Activated CD8-positive, alpha-beta T cell treated with anti-CD3 and anti-CD28 coated beads for 36 hours (primary cell): ENCODE data around the gene HOXB2. TPM values are rescaled to one million over a fixed set of nuclear protein-coding genes. Genes with fewer than 3 reads are reported as not detected.
A peak's percentile ranks its signal among the peaks of the same experiment; 100 is the strongest.

Source experiments
- ATAC-seq: fragments of 200-7000 bp; cut with Tn5 transposase; one replicate; pipeline ENCODE4 v1.10.0; 2021; ENCODE audit warnings: mild to moderate bottlenecking, moderate library complexity
- CTCF ChIA-PET: fragments of 350-600 bp; sonication (Branson Sonifier 250); formaldehyde crosslinking; loops from one replicate; lab custom pipeline; 2021; ENCODE audit warnings: antibody characterized with exemption; lab: Charles Lee
- POLR2A ChIA-PET: fragments of 350-600 bp; sonication (Branson Sonifier 250); formaldehyde crosslinking; loops from one replicate; lab custom pipeline; 2021; ENCODE audit warnings: antibody characterized with exemption; lab: Charles Lee
- DNase-seq: peaks from one replicate; pipeline ENCODE4 v3.0.0-alpha.2; 2020
- H3K27ac Mint-ChIP-seq: one replicate; pipeline ENCODE4 v1.8.0; 2021; ENCODE audit warnings: mild to moderate bottlenecking, mixed read lengths
- H3K27me3 Mint-ChIP-seq: one replicate; pipeline ENCODE4 v1.8.0; 2021; ENCODE audit warnings: mixed read lengths
- H3K36me3 Mint-ChIP-seq: one replicate; pipeline ENCODE4 v1.8.0; 2021; ENCODE audit warnings: low read depth, mixed read lengths
- H3K4me1 Mint-ChIP-seq: one replicate; pipeline ENCODE4 v1.8.0; 2021; ENCODE audit warnings: low read depth, mixed read lengths
- H3K4me3 Mint-ChIP-seq: one replicate; pipeline ENCODE4 v1.8.0; 2021; ENCODE audit warnings: mild to moderate bottlenecking, moderate library complexity, mixed read lengths
- H3K9me3 Mint-ChIP-seq: one replicate; pipeline ENCODE4 v1.8.0; 2021; ENCODE audit warnings: mixed read lengths
- CTCF ChIP-seq: fragments of 200-600 bp; IDR thresholded peaks from one replicate; pipeline ENCODE4 v1.8.0; 2022; ENCODE audit warnings: antibody characterized with exemption, mild to moderate bottlenecking
- intact Hi-C: fragments of 100-400 bp; cut with micrococcal nuclease; formaldehyde crosslinking; loops from one replicate; pipeline ENCODE4 v1.10.0; 2022
- total RNA-seq, 2 experiments: library from RNA; stranded (reverse); gene quantifications; one replicate each; pipeline ENCODE4 v1.2.3, GENCODE V29; 2021

HOXB2 gene
- total RNA-seq, 2 experiments from 2014 or later: 12.6 to 13.0 TPM

- H3K4me3 Mint-ChIP-seq: peak overlapping the region; percentile 76
- no peaks in the 10 kb centered on the region for H3K9me3 Mint-ChIP-seq
- ChIA-PET POLR2A (interaction anchor here (1.0 to 1.9 kb wide), 4 partner anchors 17 to 54 kb away, joined by 3 to 5 read pairs (median 3); no protein-coding TSS in a partner anchor), CTCF (interaction anchor here (1.0 to 1.9 kb wide), 2 partner anchors 16 to 226 kb away, joined by 3 to 6 read pairs; partner anchors contain the start of gene HOXB5)
- peak overlapping the region; percentile 57 for H3K27ac Mint-ChIP-seq
- no peak for TF ChIP-seq CTCF
- H3K36me3 Mint-ChIP-seq: no peaks in the 10 kb centered on the region
- intact Hi-C loops: no loop called here
- H3K27me3 Mint-ChIP-seq: peaks cover 35% of the 10 kb centered on the region
- DNase-seq: peak; percentile 42
- H3K4me1 Mint-ChIP-seq: peaks cover 36% of the 10 kb centered on the region
- ATAC-seq: peak; percentile 8
These were observed 32.5 kb upstream of the HOXB2 start for GRCh38 chr17:48577330-48577945.

- ATAC-seq (no peak), DNase-seq (no peak)
- ChIA-PET CTCF (interaction anchor here (1.0 kb wide), 1 partner anchor 225 kb away, joined by 3 read pairs; no protein-coding TSS in a partner anchor), POLR2A (interaction anchor here (0.7 to 1.9 kb wide), 4 partner anchors 11 to 54 kb away, joined by 3 to 5 read pairs (median 3); no protein-coding TSS in a partner anchor)
- H3K27me3 Mint-ChIP-seq: peaks cover 29% of the 10 kb centered on the region
- no peak for TF ChIP-seq CTCF
- no peak overlapping the region for H3K27ac Mint-ChIP-seq
- peaks cover 34% of the 10 kb centered on the region for H3K4me1 Mint-ChIP-seq
- H3K9me3 Mint-ChIP-seq: no peaks in the 10 kb centered on the region
- peak overlapping the region; percentile 76 for H3K4me3 Mint-ChIP-seq
- H3K36me3 Mint-ChIP-seq: no peaks in the 10 kb centered on the region
- intact Hi-C loops: no loop called here
These were observed 31.8 kb upstream of the HOXB2 start for GRCh38 chr17:48576479-48577309.

GRCh38 chr17:48575673-48576478, 31.0 kb upstream of the HOXB2 start:
- no peaks in the 10 kb centered on the region for H3K9me3 Mint-ChIP-seq
- peaks cover 27% of the 10 kb centered on the region for H3K4me1 Mint-ChIP-seq
- TF ChIP-seq CTCF: no peak
- POLR2A ChIA-PET: interaction anchor here (0.7 to 1.9 kb wide), 3 partner anchors 10 to 53 kb away, joined by 3 to 5 read pairs (median 3); no protein-coding TSS in a partner anchor
- no peaks in the 10 kb centered on the region for H3K36me3 Mint-ChIP-seq
- peaks cover 21% of the 10 kb centered on the region for H3K27me3 Mint-ChIP-seq
- no peak overlapping the region for H3K4me3 Mint-ChIP-seq
- no peak for DNase-seq
- intact Hi-C loops: no loop called here
- CTCF ChIA-PET: no interaction called here
- ATAC-seq: no peak
- no peak overlapping the region for H3K27ac Mint-ChIP-seq

DNA sequence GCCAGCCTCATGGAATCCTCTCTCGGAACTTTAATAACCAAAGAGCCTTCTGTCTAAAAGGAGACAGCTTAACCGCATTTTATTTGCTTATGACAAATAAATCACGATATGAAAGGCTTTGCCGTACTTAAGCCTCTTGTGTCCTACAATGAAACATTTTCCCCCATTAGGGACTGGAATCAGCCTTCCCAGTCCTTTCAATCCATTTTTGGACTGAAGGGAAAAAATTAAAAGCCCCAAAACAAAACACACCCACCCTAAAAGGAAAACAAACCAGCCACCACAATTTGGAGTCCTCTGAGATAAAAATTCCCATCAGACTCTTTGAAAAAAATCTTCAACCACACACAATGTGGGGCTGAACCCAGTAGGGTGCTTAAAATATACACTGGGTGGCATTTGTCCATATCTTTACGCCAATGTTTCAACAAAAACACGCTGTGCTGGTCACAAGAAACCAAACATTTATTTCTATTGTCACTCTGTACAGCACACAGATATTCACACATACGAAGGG, 30.2 kb upstream of the HOXB2 start:
- intact Hi-C loops: no loop called here
- TF ChIP-seq CTCF: no peak
- no peaks in the 10 kb centered on the region for H3K36me3 Mint-ChIP-seq
- H3K4me3 Mint-ChIP-seq: no peak overlapping the region
- ATAC-seq (no peak), DNase-seq (no peak)
- CTCF ChIA-PET: interaction anchor here (0.8 to 1.1 kb wide), 3 partner anchors 8 to 223 kb away, joined by 3 to 6 read pairs (median 3); partner anchors contain the start of gene HOXB5
- POLR2A ChIA-PET: no interaction called here
- H3K9me3 Mint-ChIP-seq: no peaks in the 10 kb centered on the region
- no peak overlapping the region for H3K27ac Mint-ChIP-seq
- H3K27me3 Mint-ChIP-seq: peaks cover 14% of the 10 kb centered on the region
- peaks cover 25% of the 10 kb centered on the region for H3K4me1 Mint-ChIP-seq
